ENCODE data around the gene SYT2. TPM values are rescaled to one million over a fixed set of nuclear protein-coding genes. Genes with fewer than 3 reads are reported as not detected.

The SYT2 gene
- total RNA-seq (under 1 TPM in 4 of 9 donors, not detected in 5; 0.03 to 0.09 (median 0.07) TPM), polyA plus RNA-seq (under 1 TPM in 1 of 2 donors, not detected in 1; 0.04 TPM)
- long read RNA-seq, donor 1 = 0 reads
- long read RNA-seq, donor 2 = 0 reads
- long read RNA-seq, donor 3, partial matches to known transcripts = 0 of 4 reads
- long read RNA-seq, donor 3, other reads (novel, unspliced or antisense) = 4 of 4 reads

GRCh38 chr1:202710070-202711045 lies at the start of gene SYT2:
TSS of gene SYT2 (minus strand) at chr1:202710454. CDS start at chr1:202605772, 104,682 bp downstream.
- Histone ChIP-seq H3K27me3 (peaks cover 21 to 97% (median 30%) of the 10 kb centered on the region in 9 donors), H3K4me1 (peaks cover 0 to 19% (median 10%) of the 10 kb centered on the region in 12 donors), H3K4me3 (peak within 1 kb of the TSS in 11 of 12 donors; percentile 22 to 48 (median 34)), H3K9me3 (no peaks in the 10 kb centered on the region), H3K36me3 (no peaks in the 10 kb centered on the region), H3K27ac (no peak within 1 kb of the TSS)
- WGBS, 4 donors = 6 to 20% (median 8%) methylated on average over 24 to 64 of the region's 64 CpGs
- peak in 3 of 5 donors; percentile 27 to 70 (median 38) for DNase-seq
- peak in 3 of 4 donors; percentile 33 to 54 (median 45) for ATAC-seq
- intact Hi-C loops (cut with DNase I) = loop anchor here in 6 of 10 donors (10.0 kb wide), 5 partner anchors 136 to 396 kb away; partner anchors contain the start of genes PPP1R12B (in 2 of the 6) and UBE2T (in 2 of the 6)
- TF ChIP-seq CTCF (IDR thresholded peaks at IDR 0.05) (no peak), POLR2A (IDR thresholded peaks at IDR 0.05) (no peak)

- no peak for ATAC-seq
- H3K36me3 ChIP-seq = peaks cover 0 to 100% (median 98%) of the 10 kb centered on the region in 9 donors
- no peaks in the 10 kb centered on the region for H3K27me3 ChIP-seq
- no peak for DNase-seq
- intact Hi-C loops (cut with DNase I) = loop anchor here in 5 of 10 donors (10.0 kb wide), 3 partner anchors 138 to 238 kb away; no protein-coding TSS in a partner anchor
- no peaks in the 10 kb centered on the region for H3K9me3 ChIP-seq
- WGBS, 4 donors = 94 to 96% (median 95%) methylated on average over 2 of the region's 2 CpGs
- peaks cover 0 to under 1% (median 0%) of the 10 kb centered on the region in 12 donors for H3K4me1 ChIP-seq
- no peak overlapping the region for H3K27ac ChIP-seq
- H3K4me3 ChIP-seq = no peak overlapping the region
- TF ChIP-seq POLR2A (IDR thresholded peaks at IDR 0.05) (no peak), CTCF (IDR thresholded peaks at IDR 0.05) (no peak)
Observed at GRCh38 chr1:202756391-202756790, 46.1 kb upstream of the SYT2 start.

GRCh38 chr1:202754293-202754692 lies 44.0 kb upstream of the SYT2 start:
- intact Hi-C loops (cut with DNase I) = loop anchor here in 5 of 10 donors (5.0 to 10.0 kb wide), 4 partner anchors 141 to 243 kb away; no protein-coding TSS in a partner anchor
- H3K27me3 ChIP-seq = no peaks in the 10 kb centered on the region
- H3K27ac ChIP-seq = no peak overlapping the region
- DNase-seq (no peak), ATAC-seq (no peak)
- H3K4me1 ChIP-seq = peaks cover 0 to 5% (median 0%) of the 10 kb centered on the region in 12 donors
- no peaks in the 10 kb centered on the region for H3K9me3 ChIP-seq
- 98 to 100% (median 99%) methylated on average over 2 of the region's 2 CpGs for WGBS, 4 donors
- H3K4me3 ChIP-seq = no peak overlapping the region
- peaks cover 0 to 100% (median 94%) of the 10 kb centered on the region in 9 donors for H3K36me3 ChIP-seq
- TF ChIP-seq POLR2A (IDR thresholded peaks at IDR 0.05) (no peak), CTCF (IDR thresholded peaks at IDR 0.05) (no peak)

Data from heart left ventricle (tissue), 16 donors.